ENCODE data around the gene SPI1.
"Not testable (repeated sequence)": the region's sequence is repeated elsewhere in the genome, so short reads cannot be mapped to it uniquely, and the experiment has no call there.

Gene SPI1

GRCh38 chr11:47337229-47337924 lies 41.0 kb downstream of the SPI1 start:
- no peak for DNase-seq

GRCh38 chr11:47336595-47336994 lies 41.8 kb downstream of the SPI1 start:
- DNase-seq: no peak

- DNase-seq: no peak
Observed at GRCh38 chr11:47335733-47336132, 42.6 kb downstream of the SPI1 start.

GRCh38 chr11:47334699-47335411 lies 43.5 kb downstream of the SPI1 start:
- DNase-seq: not testable (repeated sequence)

- DNase-seq: no peak
Observed at GRCh38 chr11:47333886-47334443, 44.4 kb downstream of the SPI1 start.

- DNase-seq: no peak
Observed at GRCh38 chr11:47333526-47333845, 44.9 kb downstream of the SPI1 start.

- no peak for DNase-seq
Observed at GRCh38 chr11:47332791-47333525, 45.4 kb downstream of the SPI1 start.

- DNase-seq: no peak
Observed at GRCh38 chr11:47332303-47332711, 46.0 kb downstream of the SPI1 start.

GRCh38 chr11:47331454-47332302 lies 46.7 kb downstream of the SPI1 start:
- DNase-seq: no peak

GRCh38 chr11:47329987-47330931 lies 48.1 kb downstream of the SPI1 start:
- no peak for DNase-seq

GRCh38 chr11:47329431-47329986 lies 48.8 kb downstream of the SPI1 start:
- DNase-seq: no peak

- DNase-seq: no peak
Observed at GRCh38 chr11:47328449-47329390, 49.6 kb downstream of the SPI1 start.

- no peak for DNase-seq
Observed at GRCh38 chr11:47327949-47328348, 50.4 kb downstream of the SPI1 start.

- DNase-seq: peak; percentile 11
Observed at GRCh38 chr11:47327025-47327424, 51.3 kb downstream of the SPI1 start.

GRCh38 chr11:47326198-47326597 lies 52.1 kb downstream of the SPI1 start:
- no peak for DNase-seq

GRCh38 chr11:47325271-47326041 lies 52.9 kb downstream of the SPI1 start:
- no peak for DNase-seq

- no peak for DNase-seq
Observed at GRCh38 chr11:47324520-47324919, 53.8 kb downstream of the SPI1 start.

GRCh38 chr11:47318166-47318565 lies 60.2 kb downstream of the SPI1 start:
- no peak for DNase-seq
